A673 (cell line): ENCODE results near the gene UPF1.

Experiments used
- CTCF ChIP-seq: fragments of 300-800, 200-600 bp; sonication (generic); conservative IDR thresholded peaks from 2 replicates; pipeline ENCODE4 v1.5.1; 2017; ENCODE audit warnings: low read depth, mild to moderate bottlenecking, antibody characterized with exemption, low read length, moderate library complexity, mixed read lengths
- EZH2 ChIP-seq: fragments of 200-600 bp; sonication (generic); IDR thresholded peaks from 2 replicates; pipeline ENCODE4 v1.6.1; 2017; ENCODE audit warnings: borderline replicate concordance, low read depth, mild to moderate bottlenecking, mixed read lengths, antibody characterized with exemption, low read length; ENCODE audit not compliant: poor library complexity, severe bottlenecking

- TF ChIP-seq CTCF (0 out of 2 replicates have a peak, but pooled peaks have one; percentile 7), EZH2 (no peak)
Observed at GRCh38 chr19:18903156-18904037, 71.6 kb downstream of the UPF1 start.
